ENCODE measurements around the gene KIF20B.

GRCh38 chr10:89655722-89656121, 45.7 kb upstream of the KIF20B start:
- TF ChIP-seq POLR2A (IDR thresholded peaks at IDR 0.05) (no peak), CTCF (IDR thresholded peaks at IDR 0.05) (no peak)

Data from adrenal gland (tissue), 5 donors.